RCC 7860 (cell line): Measurements from ENCODE around the gene KIAA1958.
"Not testable (repeated sequence)": the region's sequence is repeated elsewhere in the genome, so short reads cannot be mapped to it uniquely, and the experiment has no call there.

Experiments
- DNase-seq: peaks from one replicate; pipeline ENCODE4 v3.0.0-alpha.2; 2015; ENCODE audit warnings: low spot score
- FAIRE-seq: peaks from 2 replicates; lab custom pipeline; 2012; peaks lifted over from hg19 to GRCh38; lab: Jason Lieb, UNC

KIAA1958 gene

GRCh38 chr9:112489039-112489546, 2.5 kb downstream of the KIAA1958 start:
- DNase-seq (no peak), FAIRE-seq (peak; percentile 25)

- peak; percentile 24 for DNase-seq
- no peak for FAIRE-seq
Observed at GRCh38 chr9:112489876-112490666, 3.4 kb downstream of the KIAA1958 start.

- FAIRE-seq (peak; percentile 98), DNase-seq (peak; percentile 51)
Observed at GRCh38 chr9:112493393-112494137, 6.9 kb downstream of the KIAA1958 start.

GRCh38 chr9:112494153-112494552, 7.5 kb downstream of the KIAA1958 start:
- FAIRE-seq (no peak), DNase-seq (no peak)

GRCh38 chr9:112495614-112496013, 9.0 kb downstream of the KIAA1958 start:
- DNase-seq, result no peak
- FAIRE-seq, result no peak

- DNase-seq, result no peak
- FAIRE-seq, result no peak
Observed at GRCh38 chr9:112496074-112496722, 9.6 kb downstream of the KIAA1958 start.

GRCh38 chr9:112500842-112501241, 14.2 kb downstream of the KIAA1958 start:
- DNase-seq (no peak), FAIRE-seq (no peak)

GRCh38 chr9:112501287-112501686, 14.7 kb downstream of the KIAA1958 start:
- DNase-seq (no peak), FAIRE-seq (no peak)

- no peak for FAIRE-seq
- no peak for DNase-seq
Observed at GRCh38 chr9:112502175-112502946, 15.7 kb downstream of the KIAA1958 start.

- DNase-seq (no peak), FAIRE-seq (no peak)
Observed at GRCh38 chr9:112503170-112503569, 16.5 kb downstream of the KIAA1958 start.

- FAIRE-seq (no peak), DNase-seq (no peak)
Observed at GRCh38 chr9:112505086-112505485, 18.5 kb downstream of the KIAA1958 start.

GRCh38 chr9:112505607-112506006, 19.0 kb downstream of the KIAA1958 start:
- DNase-seq, result no peak
- FAIRE-seq, result no peak

- DNase-seq (no peak), FAIRE-seq (no peak)
Observed at GRCh38 chr9:112506571-112506970, 19.9 kb downstream of the KIAA1958 start.

- DNase-seq (no peak), FAIRE-seq (peak; percentile 38)
Observed at GRCh38 chr9:112507001-112507680, 20.5 kb downstream of the KIAA1958 start.

GRCh38 chr9:112508377-112508776, 21.8 kb downstream of the KIAA1958 start:
- FAIRE-seq, result no peak
- no peak for DNase-seq

- FAIRE-seq, DNase-seq: not testable (repeated sequence)
Observed at GRCh38 chr9:112512377-112512776, 25.8 kb downstream of the KIAA1958 start.

- FAIRE-seq (no peak), DNase-seq (no peak)
Observed at GRCh38 chr9:112516769-112517168, 30.1 kb downstream of the KIAA1958 start.

- FAIRE-seq, result no peak
Observed at GRCh38 chr9:112520069-112520468, 33.4 kb downstream of the KIAA1958 start.

GRCh38 chr9:112520656-112521055, 34.0 kb downstream of the KIAA1958 start:
- DNase-seq, result no peak
- no peak for FAIRE-seq

More at GRCh38 chr9:112520069-112520468, 33.4 kb downstream of the KIAA1958 start:
- no peak for DNase-seq

- FAIRE-seq (no peak), DNase-seq (no peak)
Observed at GRCh38 chr9:112526973-112527372, 40.3 kb downstream of the KIAA1958 start.
